CD4-positive, alpha-beta T cell treated with Interleukin-21 for 1 hour (primary cell): ENCODE measurements around the gene PDLIM1.
A peak's percentile ranks its signal among the peaks of the same experiment; 100 is the strongest.

Experiments used
- DNase-seq: peaks from one replicate; pipeline ENCODE4 v3.0.0-alpha.2; 2020

The PDLIM1 gene

GRCh38 chr10:95314192-95314918 is 23.6 kb upstream of the PDLIM1 start:
- no peak for DNase-seq

GRCh38 chr10:95312986-95313495 is 22.2 kb upstream of the PDLIM1 start:
- DNase-seq: no peak

GRCh38 chr10:95312257-95312656 is 21.5 kb upstream of the PDLIM1 start:
- no peak for DNase-seq

- DNase-seq: no peak
These were observed 19.2 kb upstream of the PDLIM1 start for GRCh38 chr10:95309958-95310357.

GRCh38 chr10:95308389-95309302 is 17.8 kb upstream of the PDLIM1 start:
- DNase-seq: no peak

- no peak for DNase-seq
These were observed 16.0 kb upstream of the PDLIM1 start for GRCh38 chr10:95306851-95307250.

- DNase-seq: no peak
These were observed 15.5 kb upstream of the PDLIM1 start for GRCh38 chr10:95306318-95306650.

GRCh38 chr10:95305606-95306317 is 15.0 kb upstream of the PDLIM1 start:
- no peak for DNase-seq

GRCh38 chr10:95304976-95305375 is 14.2 kb upstream of the PDLIM1 start:
- DNase-seq: no peak

GRCh38 chr10:95304463-95304862 is 13.7 kb upstream of the PDLIM1 start:
- no peak for DNase-seq

GRCh38 chr10:95303950-95304349 is 13.1 kb upstream of the PDLIM1 start:
- no peak for DNase-seq

GRCh38 chr10:95303535-95303934 is 12.7 kb upstream of the PDLIM1 start:
- no peak for DNase-seq

- no peak for DNase-seq
These were observed 9.3 kb upstream of the PDLIM1 start for GRCh38 chr10:95300022-95300539.

GRCh38 chr10:95297402-95297801 is 6.6 kb upstream of the PDLIM1 start:
- no peak for DNase-seq

GRCh38 chr10:95296764-95297163 is 6.0 kb upstream of the PDLIM1 start:
- no peak for DNase-seq

GRCh38 chr10:95295031-95295755 is 4.4 kb upstream of the PDLIM1 start:
- DNase-seq: peak; percentile 43

GRCh38 chr10:95293631-95294030 is 2.8 kb upstream of the PDLIM1 start:
- no peak for DNase-seq

GRCh38 chr10:95291365-95292039 is 699 bp upstream of the PDLIM1 start:
- DNase-seq: no peak

- DNase-seq: no peak
These were observed 832 bp downstream of the PDLIM1 start for GRCh38 chr10:95289921-95290421.

- DNase-seq: no peak
These were observed 1.5 kb downstream of the PDLIM1 start for GRCh38 chr10:95289003-95289920.
